Umbilical cord (tissue), 2 donors: ENCODE data around the gene ANG. TPM values are rescaled to one million over a fixed set of nuclear protein-coding genes. Genes with fewer than 3 reads are reported as not detected.
"Not testable (repeated sequence)": the region's sequence is repeated elsewhere in the genome, so short reads cannot be mapped to it uniquely, and the experiment has no call there.

ENCODE experiments used
- DNase-seq: peaks from one replicate; pipeline ENCODE4 v3.0.0-alpha.2; 2015; ENCODE audit warnings: low spot score
- total RNA-seq: library from RNA; depleted of rRNA; stranded (reverse); fragments of >200 nt; gene quantifications from one replicate; pipeline ENCODE4 v1.2.3, GENCODE V29; 2014; ENCODE audit warnings: low replicate concordance; ENCODE audit not compliant: insufficient read depth

Gene ANG
- 11.8 TPM for total RNA-seq

DNA sequence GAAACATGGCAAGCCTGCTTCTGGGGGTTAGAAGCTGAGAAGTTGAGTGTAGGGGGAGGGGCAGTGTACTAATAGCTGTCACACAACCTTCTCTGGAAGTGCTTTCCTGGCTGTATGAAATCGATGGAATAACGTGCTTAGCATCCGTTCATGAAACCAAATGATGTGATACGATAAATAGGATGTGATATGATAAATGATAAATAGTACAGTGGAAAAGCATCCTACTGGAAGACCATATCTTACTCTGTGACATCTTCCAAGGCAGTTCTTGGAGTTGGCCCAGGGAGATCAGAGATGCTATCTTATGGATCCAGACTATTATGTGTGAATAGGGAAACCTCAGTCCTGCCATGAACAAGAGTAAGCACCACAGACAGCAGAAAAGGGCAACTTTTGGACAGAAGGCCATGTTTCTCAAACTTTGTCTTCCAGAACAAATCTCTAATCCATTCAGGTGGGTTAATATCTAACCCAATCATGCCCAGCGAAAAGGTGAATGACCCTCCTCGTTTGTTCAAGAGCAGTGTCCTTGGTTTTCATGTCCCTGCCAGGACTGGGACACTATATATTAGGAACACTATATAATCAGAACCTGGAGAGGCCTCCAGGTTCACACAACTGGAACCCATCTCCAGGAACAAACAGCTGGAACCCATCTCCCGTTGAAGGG, at the start of gene ANG:
TSS of gene ANG (plus strand) at position 598 of the 673 bp plus-strand sequence. CDS start 4,801 bp downstream, outside the sequence.
- DNase-seq = no peak

DNA sequence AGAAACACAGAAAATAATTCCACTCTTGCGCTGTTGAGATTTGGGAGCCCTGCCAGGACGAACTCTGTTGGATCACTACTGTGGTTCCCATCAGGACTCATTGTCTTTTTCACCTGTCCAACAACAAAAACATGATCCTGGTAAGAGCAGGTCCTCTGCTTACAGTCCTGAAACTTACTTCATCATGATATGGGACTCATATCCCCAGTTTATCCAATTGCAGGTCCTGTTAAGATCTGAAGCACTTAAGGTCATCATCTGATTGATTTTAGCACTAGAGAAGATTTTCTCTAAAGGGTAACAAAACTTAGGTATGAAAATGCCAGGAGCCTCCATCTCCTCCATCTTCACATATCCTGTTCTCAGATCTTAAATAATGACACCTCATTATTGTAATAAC, 47.0 kb upstream of the ANG start, which contains the start of gene OR6S1:
TSS of gene OR6S1 (minus strand) at position 101 of the 400 bp plus-strand sequence. CDS start at position 101, 0 bp downstream.
- no peak for DNase-seq

DNA sequence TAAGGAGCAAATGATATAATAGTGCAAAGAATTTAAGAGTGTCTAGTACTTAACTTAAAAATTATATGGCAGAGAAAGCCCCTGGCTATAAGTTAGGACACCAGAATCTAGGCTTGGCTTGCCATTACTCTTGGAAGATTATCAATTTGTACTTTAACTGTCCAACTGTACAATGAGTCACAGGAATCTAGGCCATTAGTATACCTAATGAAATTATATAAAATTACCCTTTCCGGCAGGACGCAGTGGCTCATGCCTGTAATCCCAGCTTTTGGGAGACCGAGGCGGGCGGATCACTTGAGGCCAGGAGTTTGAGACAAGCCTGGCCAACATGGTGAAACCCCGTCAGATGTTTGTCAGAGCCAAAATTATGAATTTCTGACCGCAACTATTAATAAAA, 46.4 kb upstream of the ANG start:
- DNase-seq = no peak

DNA sequence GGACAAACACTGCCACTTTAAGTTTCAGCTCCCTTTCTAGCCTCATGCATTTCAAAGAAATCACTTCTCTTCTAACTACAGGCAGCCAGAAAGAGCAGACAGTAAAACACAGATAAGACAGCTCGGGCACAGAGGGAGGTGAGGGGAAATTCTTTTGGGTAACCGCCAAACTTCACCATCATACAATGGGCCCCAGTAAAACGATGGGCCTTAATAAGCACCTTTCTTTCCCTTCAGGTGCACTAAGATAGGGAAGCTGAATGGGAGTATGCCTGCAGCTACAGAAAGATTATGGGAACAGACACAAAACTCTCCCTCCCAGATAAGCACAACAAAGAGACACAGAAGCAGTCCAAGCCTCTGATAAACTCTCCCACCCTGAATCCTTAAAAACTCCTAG, 45.8 kb upstream of the ANG start:
- DNase-seq = not testable (repeated sequence)

DNA sequence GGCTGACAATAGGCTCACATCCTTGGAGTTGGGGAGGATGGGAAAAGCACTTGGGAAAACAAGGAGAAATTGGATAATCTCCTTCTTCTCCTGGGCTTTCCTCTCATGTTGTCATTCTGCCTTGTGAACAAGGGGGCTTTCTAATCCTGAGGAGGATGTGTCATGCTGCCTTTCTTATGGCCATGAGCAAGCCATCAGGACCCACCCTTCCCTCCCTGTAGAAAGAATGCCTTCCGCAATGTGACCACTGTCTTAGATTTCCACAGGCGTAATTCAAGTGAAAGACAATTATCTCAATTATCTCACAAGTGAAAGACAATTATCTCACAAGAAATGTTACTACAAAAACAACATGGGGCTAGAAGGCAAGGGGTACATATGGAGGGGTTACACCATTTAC, 44.0 kb upstream of the ANG start:
- DNase-seq = no peak

DNA sequence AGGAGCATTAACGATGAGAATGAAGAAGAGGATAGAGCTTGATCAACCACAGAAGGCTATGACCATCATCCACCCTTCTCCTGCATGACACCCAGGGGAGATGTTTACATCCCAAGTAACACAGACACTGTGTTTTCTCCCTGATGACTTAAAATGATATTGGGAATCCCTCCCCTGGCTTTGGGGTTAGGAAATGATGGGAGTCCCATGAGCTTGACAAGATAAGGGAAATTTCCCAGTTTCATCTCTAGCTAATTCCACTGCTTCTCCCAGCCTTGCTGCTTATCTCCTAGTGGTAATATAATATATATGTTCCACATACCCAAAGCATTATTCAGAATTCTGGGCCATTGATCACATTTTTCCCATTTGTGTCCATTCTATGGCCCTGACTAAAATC, 43.1 kb upstream of the ANG start:
- DNase-seq = no peak

DNA sequence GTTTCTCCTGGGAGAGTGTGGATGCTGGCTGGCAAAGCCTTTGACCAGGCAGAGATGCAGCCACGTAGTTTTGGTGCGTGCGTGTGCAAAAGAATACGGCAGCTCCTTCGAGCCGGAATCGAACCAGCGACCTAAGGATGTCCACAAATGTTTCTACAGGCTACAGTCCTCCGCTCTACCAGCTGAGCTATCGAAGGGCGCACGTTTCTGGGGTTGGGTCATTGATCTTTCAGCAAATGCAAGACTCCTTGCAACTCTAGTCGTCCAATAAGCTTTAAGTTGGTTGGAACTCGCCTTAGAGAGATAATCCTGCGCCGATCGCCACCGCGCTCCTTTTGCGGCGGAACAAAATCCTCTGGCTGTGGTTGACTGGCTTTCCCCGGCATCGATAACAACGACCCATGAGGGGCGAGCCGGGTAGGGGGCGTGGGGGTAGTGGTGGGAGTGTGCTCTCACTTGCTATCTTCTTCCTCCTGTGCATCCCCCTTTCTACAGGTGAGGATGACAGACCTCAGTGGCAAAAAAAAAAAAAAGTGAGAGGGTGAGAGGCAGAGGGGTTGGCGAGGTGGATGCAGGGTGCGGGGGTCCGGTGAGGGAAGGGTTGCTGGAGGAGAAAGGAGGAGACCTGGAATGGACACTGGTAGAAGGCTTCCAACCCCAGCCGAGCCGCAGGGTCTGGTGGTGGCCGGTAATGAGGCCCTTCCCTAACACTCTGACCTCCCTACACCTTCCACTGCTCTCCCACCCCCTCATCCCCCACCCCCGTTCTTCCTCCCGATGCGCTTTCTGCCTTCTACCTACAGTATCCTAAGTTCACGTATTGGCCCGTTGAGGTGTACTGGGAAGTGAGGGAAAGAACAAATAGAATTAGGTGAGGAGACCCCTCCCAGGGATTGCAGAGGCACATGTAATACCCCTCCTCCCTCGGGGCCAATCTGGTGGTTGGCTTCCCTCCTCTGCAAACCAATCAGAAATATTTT, 35.3 kb upstream of the ANG start:
- no peak for DNase-seq

DNA sequence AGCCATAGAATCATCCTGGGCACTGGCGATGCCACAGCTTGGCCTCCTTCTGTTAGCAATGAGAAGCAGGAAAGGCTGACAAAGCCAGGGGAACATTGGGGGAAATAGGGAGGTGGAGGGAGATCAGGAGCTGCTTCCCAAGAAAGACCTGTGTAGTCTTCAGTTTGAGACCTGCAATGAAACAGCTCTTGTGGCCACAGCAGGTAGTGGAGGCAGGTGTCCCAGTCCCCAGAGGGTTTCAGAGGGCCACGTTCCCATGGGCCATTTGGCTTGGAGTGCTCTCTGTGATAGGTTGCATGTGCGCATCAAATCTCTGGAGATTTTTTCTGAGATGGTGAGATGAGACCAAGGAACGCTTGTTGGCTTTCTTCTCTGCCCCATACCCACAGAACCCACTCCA, 32.7 kb upstream of the ANG start:
- DNase-seq = no peak

DNA sequence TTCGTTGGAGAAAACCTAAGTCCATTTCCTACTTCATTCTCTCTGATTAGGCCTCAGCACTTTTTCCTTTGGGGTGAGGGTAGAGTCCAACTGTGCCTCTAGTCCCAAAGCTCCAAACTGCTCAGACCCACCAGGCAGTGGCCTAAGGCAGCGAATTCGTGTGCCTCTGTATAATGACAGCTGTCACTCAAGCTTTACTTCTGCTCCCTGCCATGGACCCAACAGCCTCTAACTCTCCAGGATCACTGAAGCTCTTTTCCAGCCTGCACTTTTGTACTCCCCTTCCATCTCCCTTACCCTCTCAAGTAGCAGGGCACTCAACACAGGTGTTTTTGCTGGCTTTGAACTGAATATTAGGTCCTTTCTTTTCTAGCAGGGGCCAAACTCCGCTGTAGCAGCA, 32.3 kb upstream of the ANG start:
- DNase-seq = no peak

DNA sequence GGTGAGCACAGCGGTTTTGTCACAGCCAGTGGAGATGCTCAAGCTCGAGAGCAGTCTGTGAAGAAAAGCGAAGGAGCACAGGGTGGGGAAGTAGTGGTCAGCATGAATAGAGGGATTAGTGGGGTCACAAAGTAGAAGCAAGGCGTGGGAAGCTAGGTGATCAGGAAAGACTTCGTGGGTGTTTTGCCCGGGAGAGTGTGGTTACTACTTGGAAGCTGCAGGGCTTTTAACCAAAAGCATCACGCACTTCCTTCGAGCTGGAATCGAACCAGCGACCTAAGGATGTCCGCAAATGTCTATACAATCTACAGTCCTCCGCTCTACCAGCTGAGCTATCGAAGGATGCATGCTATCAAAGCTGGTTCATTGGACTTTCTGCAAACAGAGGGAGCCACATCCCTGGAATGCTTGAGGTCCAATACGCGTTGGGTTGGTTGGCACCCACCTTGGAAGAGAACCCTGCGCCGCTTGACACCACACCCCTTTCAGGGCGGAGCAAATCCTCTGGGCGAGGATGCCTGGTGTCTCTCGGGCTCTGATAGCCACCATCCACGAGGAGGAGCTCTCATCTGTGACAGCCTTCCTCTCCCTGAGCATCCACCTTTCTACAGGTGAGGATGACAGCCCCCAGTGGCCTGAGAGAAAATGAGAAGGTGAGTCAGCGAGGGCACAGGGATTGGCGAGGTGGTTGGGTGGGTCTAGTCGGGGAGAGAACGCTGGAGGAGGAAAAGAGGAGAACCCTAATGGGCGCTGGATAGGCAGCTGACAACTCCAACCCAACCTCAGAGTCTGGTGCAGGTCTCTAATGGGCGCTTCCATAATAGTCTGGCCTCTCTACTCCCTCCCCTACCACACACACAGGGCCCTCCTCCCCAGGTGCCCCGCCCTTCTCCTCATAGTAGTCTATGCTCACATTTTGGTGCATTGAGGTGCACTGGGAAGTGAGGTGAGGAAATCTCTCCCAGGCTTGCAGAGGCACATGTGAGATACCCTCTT, 31.1 kb upstream of the ANG start:
- DNase-seq = no peak

DNA sequence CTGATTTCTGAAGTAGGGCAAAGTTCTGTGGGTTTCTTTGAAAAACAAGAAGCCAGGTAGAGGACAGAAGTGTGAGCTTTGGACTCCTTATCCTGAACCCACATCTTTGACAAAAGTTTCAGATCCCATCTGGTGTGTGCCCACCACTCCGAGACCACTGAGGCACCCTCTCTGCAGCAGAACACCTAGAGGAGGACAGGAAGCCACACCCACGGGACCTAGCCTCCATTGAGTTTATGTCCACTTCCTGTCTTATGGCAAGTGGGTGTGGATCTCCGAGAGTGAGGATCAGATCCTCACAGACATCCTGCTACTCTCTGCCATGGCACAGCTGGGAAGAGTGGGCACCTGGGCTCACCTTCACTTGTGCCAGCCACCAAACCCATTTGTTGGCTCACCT, 30.3 kb upstream of the ANG start:
- DNase-seq = no peak

DNA sequence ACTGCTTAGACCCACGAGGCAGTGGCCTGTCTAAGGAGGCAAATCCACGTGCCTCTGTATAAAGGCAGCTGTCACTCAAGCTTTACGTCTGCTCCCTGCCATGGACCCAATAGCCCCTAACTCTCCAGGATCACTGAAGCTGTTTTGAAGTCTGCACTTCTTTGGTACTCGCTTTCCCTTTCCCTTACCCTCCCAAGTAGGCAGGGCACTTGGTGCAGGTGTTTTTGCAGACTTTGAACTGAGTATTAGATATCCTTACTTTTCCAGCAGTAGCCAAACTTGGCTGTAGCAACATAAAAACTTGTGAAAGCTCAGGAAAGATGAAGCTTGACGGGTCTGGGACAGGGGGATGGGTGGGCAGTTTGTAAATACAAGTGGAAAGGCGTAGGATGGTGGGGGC, 29.2 kb upstream of the ANG start:
- no peak for DNase-seq

DNA sequence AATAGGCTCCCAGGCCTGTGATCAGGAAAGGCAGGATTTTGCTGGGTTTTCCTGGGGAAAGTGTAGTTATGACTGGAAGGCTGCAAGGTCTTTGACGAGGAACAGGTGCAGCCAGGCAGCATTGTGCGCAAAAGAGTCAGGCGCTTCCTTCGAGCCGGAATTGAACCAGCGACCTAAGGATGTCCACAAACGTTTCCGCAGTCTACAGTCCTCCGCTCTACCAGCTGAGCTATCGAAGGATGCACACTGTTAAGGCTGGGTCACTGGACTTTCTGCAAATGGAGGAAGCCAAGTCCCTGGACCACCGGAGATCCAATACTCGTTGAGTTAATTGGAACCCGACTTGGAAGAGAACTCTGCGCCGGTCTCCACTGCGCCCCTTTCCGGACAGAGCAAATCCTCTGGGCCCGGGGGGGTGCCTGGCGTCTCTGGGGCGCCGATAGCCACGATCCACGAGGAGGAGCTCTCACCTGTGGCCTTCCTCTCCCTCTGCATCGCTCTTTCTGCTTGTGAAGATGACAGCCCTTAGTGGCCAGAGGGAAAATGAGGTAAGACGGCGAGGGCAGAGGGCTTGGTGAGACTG, 28.7 kb upstream of the ANG start:
- no peak for DNase-seq

DNA sequence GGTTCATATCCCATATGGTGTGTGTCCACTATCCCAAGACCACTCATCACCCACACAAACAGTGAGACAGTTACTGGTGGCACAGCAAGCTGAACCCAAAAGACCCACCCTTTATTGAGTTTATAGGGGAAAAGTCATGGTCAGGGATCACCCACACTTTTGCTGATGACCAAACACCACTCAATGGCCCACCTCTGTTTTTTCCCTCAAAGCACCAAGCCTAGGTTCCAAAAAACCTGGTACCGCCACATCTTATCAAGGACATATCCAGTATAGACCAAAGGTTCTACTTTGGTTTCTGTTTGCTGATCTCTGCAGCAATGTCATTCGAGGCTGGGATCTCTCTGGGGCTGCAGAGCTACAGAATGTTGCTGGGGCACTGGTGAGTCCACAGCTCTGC, 27.4 kb upstream of the ANG start:
- no peak for DNase-seq

DNA sequence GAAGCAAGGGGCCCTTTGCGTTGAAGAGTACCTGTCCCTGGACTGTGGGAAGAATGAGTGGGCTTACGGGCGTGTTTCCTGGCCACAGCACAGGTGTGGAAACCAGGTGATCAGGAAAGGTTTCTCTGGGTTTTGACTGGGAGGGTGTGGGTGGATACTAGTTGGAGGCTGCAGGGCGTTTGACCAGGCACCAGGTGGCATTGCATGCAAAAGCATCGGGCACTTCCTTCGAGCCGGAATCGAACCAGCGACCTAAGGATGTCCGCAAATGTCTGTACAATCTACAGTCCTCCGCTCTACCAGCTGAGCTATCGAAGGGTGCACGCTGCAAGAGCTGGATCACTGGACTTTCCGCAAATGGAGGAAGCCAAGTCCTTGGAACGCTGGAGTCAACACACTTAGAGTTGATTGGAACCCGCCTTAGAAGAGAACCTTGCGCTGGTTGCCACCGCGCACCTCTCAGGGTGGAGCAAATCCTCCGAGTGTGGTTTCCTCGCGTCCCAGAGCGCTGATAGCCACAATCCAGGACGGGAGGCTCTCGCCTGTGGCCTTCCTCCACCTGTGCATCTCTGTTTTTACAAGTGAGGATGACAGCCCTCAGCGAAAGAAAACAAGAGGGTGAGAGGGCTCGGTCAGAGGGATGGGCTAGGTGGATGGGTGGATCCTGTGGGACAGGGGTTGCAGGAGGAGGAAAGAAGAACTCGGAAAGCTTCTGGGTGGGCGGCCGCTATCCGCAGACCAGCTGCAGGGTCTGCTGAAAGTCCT, 25.4 kb upstream of the ANG start:
- peak; percentile 14 for DNase-seq

DNA sequence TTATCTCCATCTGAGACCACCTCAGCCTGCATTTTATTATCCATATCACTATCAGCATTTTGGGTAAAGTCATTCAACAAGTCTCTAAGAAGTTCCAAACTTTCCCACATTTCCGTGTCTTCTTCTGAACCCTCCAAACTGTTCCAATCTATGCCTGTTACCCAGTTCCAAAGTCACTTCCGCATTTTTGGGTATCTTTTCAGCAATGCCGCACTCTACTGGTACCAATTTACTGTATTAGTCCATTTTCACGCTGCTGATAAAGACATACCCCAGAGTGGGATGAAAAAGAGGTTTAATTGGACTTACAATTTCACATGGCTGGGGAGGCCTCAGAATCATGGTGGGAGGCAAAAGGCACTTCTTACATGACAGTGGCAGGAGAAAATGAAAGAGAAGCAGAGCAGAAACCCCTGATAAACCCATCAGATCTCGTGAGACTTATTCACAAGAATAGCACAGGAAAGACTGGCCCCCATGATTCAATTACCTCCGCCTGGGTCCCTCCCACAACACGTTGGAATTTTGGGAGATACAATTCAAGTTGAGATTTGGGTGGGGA, 22.1 kb upstream of the ANG start:
- not testable (repeated sequence) for DNase-seq

DNA sequence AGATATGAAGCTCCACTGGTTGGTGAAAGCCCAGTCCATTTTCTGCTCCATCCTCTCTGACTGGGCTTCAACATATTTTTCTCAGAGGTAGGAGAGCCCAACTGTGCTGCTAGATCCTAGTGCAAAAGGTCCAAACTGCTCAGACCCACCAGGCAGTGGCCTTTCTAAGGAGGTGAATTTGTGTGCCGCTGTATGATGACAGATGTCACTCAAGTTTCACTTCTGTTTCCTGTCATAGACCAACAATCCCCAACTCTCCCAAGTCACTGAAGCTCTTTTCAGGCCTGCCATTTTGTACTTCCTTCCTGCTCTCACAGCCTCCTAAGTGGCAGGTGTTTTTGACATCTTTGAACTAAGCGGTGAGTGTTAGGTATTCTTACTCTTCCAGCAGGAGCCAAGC, 20.6 kb upstream of the ANG start:
- no peak for DNase-seq

DNA sequence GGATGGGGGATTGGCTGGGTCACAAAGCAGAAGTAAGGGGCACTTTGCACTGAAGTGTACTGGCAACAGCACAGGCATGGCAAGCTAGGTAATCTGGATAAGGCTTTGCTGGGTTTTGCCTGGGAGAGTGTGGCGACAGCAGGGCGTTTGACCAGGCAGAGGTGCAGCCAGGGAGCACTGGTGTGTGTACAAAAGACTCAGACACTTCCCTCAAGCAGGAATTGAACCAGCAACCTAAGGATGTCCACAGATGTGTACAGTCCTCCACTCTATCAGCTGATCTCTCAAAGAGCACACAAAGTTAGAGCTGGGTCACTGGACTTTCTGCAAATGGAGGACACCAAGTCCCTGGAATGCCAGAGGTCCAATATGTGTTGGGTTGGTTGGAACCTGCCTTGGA, 19.6 kb upstream of the ANG start:
- no peak for DNase-seq

DNA sequence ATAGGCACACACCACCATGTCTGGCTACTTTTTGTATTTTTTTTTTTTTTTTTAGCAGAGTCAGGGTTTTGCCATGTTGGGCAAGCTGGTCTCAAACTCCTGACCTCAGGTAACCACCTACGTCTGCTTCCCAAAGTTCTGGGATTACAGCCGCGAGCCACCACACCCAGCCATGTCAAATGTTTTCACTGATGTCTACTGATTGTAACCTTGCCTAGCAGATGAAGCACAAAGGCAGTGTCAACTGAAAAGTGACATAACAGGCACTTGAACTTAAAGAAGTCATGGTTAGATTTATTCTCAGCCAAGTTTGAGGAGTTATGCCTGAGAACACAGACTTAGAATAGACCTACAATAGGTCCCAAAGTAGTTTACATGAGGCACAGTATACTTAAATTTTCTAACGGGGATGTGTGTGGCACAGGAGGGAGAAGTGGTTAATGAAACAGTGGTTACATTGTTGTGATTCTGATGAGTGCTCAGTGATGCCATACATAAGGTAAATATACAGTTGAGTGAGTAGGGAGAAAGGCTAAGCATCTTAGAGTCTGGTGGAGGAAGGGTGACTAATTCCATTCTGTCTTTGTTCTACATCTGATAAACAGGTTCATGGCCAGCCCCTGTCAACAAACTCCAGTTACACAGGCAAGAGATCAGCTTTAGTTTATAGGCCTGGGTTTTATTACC, 16.8 kb upstream of the ANG start:
- no peak for DNase-seq
